ENCODE data around the gene VAV2. TPM values are rescaled to one million over a fixed set of nuclear protein-coding genes. Genes with fewer than 3 reads are reported as not detected.

VAV2 gene
- total and polyA plus RNA-seq, 4 donors = 4.9 to 26.4 (median 17.0) TPM

DNA sequence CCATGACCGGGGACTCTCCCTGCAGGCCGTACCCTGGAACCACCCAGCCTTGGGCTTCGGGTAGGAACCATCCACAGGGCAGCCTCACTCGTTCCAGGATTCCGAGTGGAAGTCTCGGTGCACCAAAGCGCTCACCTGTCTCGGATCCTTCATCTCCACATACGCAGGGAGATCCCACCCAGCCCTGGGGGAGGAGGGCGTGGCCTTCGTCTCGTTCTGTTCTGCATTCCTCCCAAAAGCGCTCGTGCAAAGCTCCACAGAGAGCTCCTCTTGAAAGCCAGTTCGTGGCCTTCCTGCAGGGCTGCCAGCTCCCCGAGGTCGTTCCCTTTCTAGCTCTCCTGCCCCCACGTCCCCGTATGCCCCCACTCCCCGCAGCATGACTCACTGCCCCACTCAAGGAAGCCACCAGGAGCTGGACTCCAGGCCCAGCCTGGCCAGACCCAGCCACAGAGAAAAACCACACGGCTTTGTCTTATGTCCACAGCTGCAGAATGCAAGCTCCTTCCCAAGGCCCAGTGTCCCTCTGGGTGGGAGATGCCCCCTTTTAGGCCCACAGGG, 189.0 kb downstream of the VAV2 start:
- no peaks in the 10 kb centered on the region for H3K27me3 ChIP-seq (ENCODE audit: control insufficient read depth in 4 of 4, insufficient read depth in 4 of 4, low read length in 3 of 4)
- DNase-seq (ENCODE audit: low spot score) = no peak
- no peak overlapping the region for H3K27ac ChIP-seq (ENCODE audit: low read depth in 1 of 2, low read length in 2 of 2)
- H3K9me3 ChIP-seq (ENCODE audit: control insufficient read depth in 4 of 4, low read length in 3 of 4) = no peaks in the 10 kb centered on the region
- no peak overlapping the region for H3K4me3 ChIP-seq (ENCODE audit: low read depth in 1 of 3, low read length in 3 of 3)
- H3K36me3 ChIP-seq (ENCODE audit: control insufficient read depth in 4 of 4, insufficient read depth in 3 of 4, low read depth in 1 of 4, low read length in 3 of 4) = peaks cover 8 to 71% (median 12%) of the 10 kb centered on the region in 4 donors
- no peaks in the 10 kb centered on the region for H3K4me1 ChIP-seq (ENCODE audit: control insufficient read depth in 4 of 4, insufficient read depth in 4 of 4, low read length in 3 of 4)
- WGBS = 87% methylated on average over 21 of the region's 21 CpGs
- TF ChIP-seq GABPA (IDR thresholded peaks at IDR 0.05 in 1 of 2, conservative IDR thresholded peaks at IDR 0.05 in 1 of 2) (no peak), SP1 (IDR thresholded peaks at IDR 0.05) (no peak), RAD21 (IDR thresholded peaks at IDR 0.05) (no peak), ATF3 (IDR thresholded peaks at IDR 0.05) (no peak), JUND (IDR thresholded peaks at IDR 0.05) (no peak), HNF4A (conservative IDR thresholded peaks at IDR 0.05) (no peak), HNF4G (IDR thresholded peaks at IDR 0.05) (no peak)
- TF ChIP-seq, protein P1, sequence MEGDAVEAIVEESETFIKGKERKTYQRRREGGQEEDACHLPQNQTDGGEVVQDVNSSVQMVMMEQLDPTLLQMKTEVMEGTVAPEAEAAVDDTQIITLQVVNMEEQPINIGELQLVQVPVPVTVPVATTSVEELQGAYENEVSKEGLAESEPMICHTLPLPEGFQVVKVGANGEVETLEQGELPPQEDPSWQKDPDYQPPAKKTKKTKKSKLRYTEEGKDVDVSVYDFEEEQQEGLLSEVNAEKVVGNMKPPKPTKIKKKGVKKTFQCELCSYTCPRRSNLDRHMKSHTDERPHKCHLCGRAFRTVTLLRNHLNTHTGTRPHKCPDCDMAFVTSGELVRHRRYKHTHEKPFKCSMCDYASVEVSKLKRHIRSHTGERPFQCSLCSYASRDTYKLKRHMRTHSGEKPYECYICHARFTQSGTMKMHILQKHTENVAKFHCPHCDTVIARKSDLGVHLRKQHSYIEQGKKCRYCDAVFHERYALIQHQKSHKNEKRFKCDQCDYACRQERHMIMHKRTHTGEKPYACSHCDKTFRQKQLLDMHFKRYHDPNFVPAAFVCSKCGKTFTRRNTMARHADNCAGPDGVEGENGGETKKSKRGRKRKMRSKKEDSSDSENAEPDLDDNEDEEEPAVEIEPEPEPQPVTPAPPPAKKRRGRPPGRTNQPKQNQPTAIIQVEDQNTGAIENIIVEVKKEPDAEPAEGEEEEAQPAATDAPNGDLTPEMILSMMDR (IDR thresholded peaks at IDR 0.05; ENCODE audit: low read depth, low read length, missing input control) = no peak
- no peak overlapping the region for H3K9ac ChIP-seq (ENCODE audit: low read depth in 1 of 2, low read length in 2 of 2)

- Histone ChIP-seq H3K4me1 (ENCODE audit: control insufficient read depth in 4 of 4, insufficient read depth in 4 of 4, low read length in 3 of 4) (no peaks in the 10 kb centered on the region), H3K4me3 (ENCODE audit: low read depth in 1 of 3, low read length in 3 of 3) (no peak overlapping the region), H3K9ac (ENCODE audit: low read depth in 1 of 2, low read length in 2 of 2) (no peak overlapping the region), H3K36me3 (ENCODE audit: control insufficient read depth in 4 of 4, insufficient read depth in 3 of 4, low read depth in 1 of 4, low read length in 3 of 4) (peaks cover 6 to 67% (median 12%) of the 10 kb centered on the region in 4 donors), H3K27ac (ENCODE audit: low read depth in 1 of 2, low read length in 2 of 2) (no peak overlapping the region), H3K27me3 (ENCODE audit: control insufficient read depth in 4 of 4, insufficient read depth in 4 of 4, low read length in 3 of 4) (no peaks in the 10 kb centered on the region), H3K9me3 (ENCODE audit: control insufficient read depth in 4 of 4, low read length in 3 of 4) (no peaks in the 10 kb centered on the region)
- 96% methylated on average over 10 of the region's 10 CpGs for WGBS
- no peak for DNase-seq (ENCODE audit: low spot score)
- TF ChIP-seq, protein P2, sequence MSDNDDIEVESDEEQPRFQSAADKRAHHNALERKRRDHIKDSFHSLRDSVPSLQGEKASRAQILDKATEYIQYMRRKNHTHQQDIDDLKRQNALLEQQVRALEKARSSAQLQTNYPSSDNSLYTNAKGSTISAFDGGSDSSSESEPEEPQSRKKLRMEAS (IDR thresholded peaks at IDR 0.05) = no peak
- TF ChIP-seq HNF4G (IDR thresholded peaks at IDR 0.05) (no peak), FOXA1 (IDR thresholded peaks at IDR 0.05) (no peak), ATF3 (IDR thresholded peaks at IDR 0.05) (no peak), EGR1 (IDR thresholded peaks at IDR 0.05; ENCODE audit: low read depth in 2 of 2) (no peak), RXRA (IDR thresholded peaks at IDR 0.05) (no peak), HNF4A (conservative IDR thresholded peaks at IDR 0.05) (no peak), RAD21 (IDR thresholded peaks at IDR 0.05) (no peak), JUND (IDR thresholded peaks at IDR 0.05) (no peak), FOXA2 (IDR thresholded peaks at IDR 0.05) (no peak), NR2F2 (IDR thresholded peaks at IDR 0.05) (no peak), ZBTB33 (IDR thresholded peaks at IDR 0.05) (no peak)
- TF ChIP-seq, protein P3, sequence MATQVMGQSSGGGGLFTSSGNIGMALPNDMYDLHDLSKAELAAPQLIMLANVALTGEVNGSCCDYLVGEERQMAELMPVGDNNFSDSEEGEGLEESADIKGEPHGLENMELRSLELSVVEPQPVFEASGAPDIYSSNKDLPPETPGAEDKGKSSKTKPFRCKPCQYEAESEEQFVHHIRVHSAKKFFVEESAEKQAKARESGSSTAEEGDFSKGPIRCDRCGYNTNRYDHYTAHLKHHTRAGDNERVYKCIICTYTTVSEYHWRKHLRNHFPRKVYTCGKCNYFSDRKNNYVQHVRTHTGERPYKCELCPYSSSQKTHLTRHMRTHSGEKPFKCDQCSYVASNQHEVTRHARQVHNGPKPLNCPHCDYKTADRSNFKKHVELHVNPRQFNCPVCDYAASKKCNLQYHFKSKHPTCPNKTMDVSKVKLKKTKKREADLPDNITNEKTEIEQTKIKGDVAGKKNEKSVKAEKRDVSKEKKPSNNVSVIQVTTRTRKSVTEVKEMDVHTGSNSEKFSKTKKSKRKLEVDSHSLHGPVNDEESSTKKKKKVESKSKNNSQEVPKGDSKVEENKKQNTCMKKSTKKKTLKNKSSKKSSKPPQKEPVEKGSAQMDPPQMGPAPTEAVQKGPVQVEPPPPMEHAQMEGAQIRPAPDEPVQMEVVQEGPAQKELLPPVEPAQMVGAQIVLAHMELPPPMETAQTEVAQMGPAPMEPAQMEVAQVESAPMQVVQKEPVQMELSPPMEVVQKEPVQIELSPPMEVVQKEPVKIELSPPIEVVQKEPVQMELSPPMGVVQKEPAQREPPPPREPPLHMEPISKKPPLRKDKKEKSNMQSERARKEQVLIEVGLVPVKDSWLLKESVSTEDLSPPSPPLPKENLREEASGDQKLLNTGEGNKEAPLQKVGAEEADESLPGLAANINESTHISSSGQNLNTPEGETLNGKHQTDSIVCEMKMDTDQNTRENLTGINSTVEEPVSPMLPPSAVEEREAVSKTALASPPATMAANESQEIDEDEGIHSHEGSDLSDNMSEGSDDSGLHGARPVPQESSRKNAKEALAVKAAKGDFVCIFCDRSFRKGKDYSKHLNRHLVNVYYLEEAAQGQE (IDR thresholded peaks at IDR 0.05) = no peak
- TF ChIP-seq, protein P1 (IDR thresholded peaks at IDR 0.05; ENCODE audit: low read depth, low read length, missing input control) = no peak
Observed at GRCh38 chr9:133801739-133802138, 190.4 kb downstream of the VAV2 start.
